Dendritic cell treated with granulocyte-macrophage colony-stimulating factor and Interleukin-4, amounts not matched to agents 40 ng/mL and 50 ng/mL, for 4 days (primary cell): ENCODE data around the gene AGRN.

Experiments used
- H3K27ac Mint-ChIP-seq: one replicate; pipeline ENCODE4 v1.8.0; 2022; ENCODE audit warnings: mild to moderate bottlenecking, mixed read lengths
- H3K27me3 Mint-ChIP-seq: one replicate; pipeline ENCODE4 v1.8.0; 2022; ENCODE audit warnings: mild to moderate bottlenecking, mixed read lengths
- H3K36me3 Mint-ChIP-seq: one replicate; pipeline ENCODE4 v1.8.0; 2022; ENCODE audit warnings: low read depth, mixed read lengths
- H3K4me1 Mint-ChIP-seq: one replicate; pipeline ENCODE4 v1.8.0; 2022; ENCODE audit warnings: low read depth, mixed read lengths
- H3K4me3 Mint-ChIP-seq: one replicate; pipeline ENCODE4 v1.8.0; 2022; ENCODE audit warnings: mild to moderate bottlenecking, moderate library complexity, mixed read lengths
- H3K9me3 Mint-ChIP-seq: one replicate; pipeline ENCODE4 v1.8.0; 2022; ENCODE audit warnings: mixed read lengths
- intact Hi-C: fragments of 100-400 bp; cut with micrococcal nuclease; formaldehyde crosslinking; loops from one replicate; pipeline ENCODE4 v1.15.0; 2022

The AGRN gene

GRCh38 chr1:1037366-1038327, 17.7 kb downstream of the AGRN start:
- Mint-ChIP-seq H3K27ac (peak overlapping the region; percentile 11), H3K9me3 (no peaks in the 10 kb centered on the region), H3K4me1 (peaks cover 39% of the 10 kb centered on the region), H3K27me3 (peaks cover 80% of the 10 kb centered on the region), H3K4me3 (no peak overlapping the region), H3K36me3 (peaks cover 35% of the 10 kb centered on the region)
- intact Hi-C loops = no loop called here

- H3K9me3 Mint-ChIP-seq = no peaks in the 10 kb centered on the region
- H3K4me1 Mint-ChIP-seq = peaks cover 38% of the 10 kb centered on the region
- peak overlapping the region; percentile 50 for H3K4me3 Mint-ChIP-seq
- peaks cover 83% of the 10 kb centered on the region for H3K27me3 Mint-ChIP-seq
- peak overlapping the region; percentile 11 for H3K27ac Mint-ChIP-seq
- intact Hi-C loops = no loop called here
- peaks cover 45% of the 10 kb centered on the region for H3K36me3 Mint-ChIP-seq
Measured at GRCh38 chr1:1038694-1039093, 18.8 kb downstream of the AGRN start.

GRCh38 chr1:1039145-1039910, 19.4 kb downstream of the AGRN start:
- Mint-ChIP-seq H3K27ac (peak overlapping the region; percentile 11), H3K9me3 (no peaks in the 10 kb centered on the region), H3K27me3 (peaks cover 79% of the 10 kb centered on the region), H3K4me1 (peaks cover 38% of the 10 kb centered on the region), H3K36me3 (peaks cover 52% of the 10 kb centered on the region), H3K4me3 (peak overlapping the region; percentile 59)
- intact Hi-C loops = no loop called here

GRCh38 chr1:1040004-1040991, 20.4 kb downstream of the AGRN start:
- H3K36me3 Mint-ChIP-seq = peaks cover 57% of the 10 kb centered on the region
- intact Hi-C loops = no loop called here
- H3K27ac Mint-ChIP-seq = peak overlapping the region; percentile 11
- peak overlapping the region; percentile 59 for H3K4me3 Mint-ChIP-seq
- peaks cover 36% of the 10 kb centered on the region for H3K4me1 Mint-ChIP-seq
- H3K27me3 Mint-ChIP-seq = peaks cover 70% of the 10 kb centered on the region
- no peaks in the 10 kb centered on the region for H3K9me3 Mint-ChIP-seq

GRCh38 chr1:1041092-1041523, 21.2 kb downstream of the AGRN start:
- Mint-ChIP-seq H3K9me3 (no peaks in the 10 kb centered on the region), H3K36me3 (peaks cover 57% of the 10 kb centered on the region), H3K27ac (no peak overlapping the region), H3K4me1 (peaks cover 28% of the 10 kb centered on the region), H3K27me3 (peaks cover 62% of the 10 kb centered on the region), H3K4me3 (no peak overlapping the region)
- intact Hi-C loops = no loop called here

GRCh38 chr1:1041873-1042272, 22.0 kb downstream of the AGRN start:
- intact Hi-C loops = no loop called here
- H3K27me3 Mint-ChIP-seq = peaks cover 54% of the 10 kb centered on the region
- H3K27ac Mint-ChIP-seq = no peak overlapping the region
- H3K4me1 Mint-ChIP-seq = peaks cover 28% of the 10 kb centered on the region
- no peak overlapping the region for H3K4me3 Mint-ChIP-seq
- H3K36me3 Mint-ChIP-seq = peaks cover 57% of the 10 kb centered on the region
- H3K9me3 Mint-ChIP-seq = no peaks in the 10 kb centered on the region

GRCh38 chr1:1042835-1043234, 22.9 kb downstream of the AGRN start:
- Mint-ChIP-seq H3K27me3 (peaks cover 45% of the 10 kb centered on the region), H3K4me3 (peak overlapping the region; percentile 20), H3K4me1 (peaks cover 26% of the 10 kb centered on the region), H3K27ac (no peak overlapping the region), H3K36me3 (peaks cover 66% of the 10 kb centered on the region), H3K9me3 (no peaks in the 10 kb centered on the region)
- intact Hi-C loops = no loop called here

GRCh38 chr1:1043411-1043810, 23.5 kb downstream of the AGRN start:
- H3K4me1 Mint-ChIP-seq = peaks cover 20% of the 10 kb centered on the region
- peaks cover 39% of the 10 kb centered on the region for H3K27me3 Mint-ChIP-seq
- H3K4me3 Mint-ChIP-seq = no peak overlapping the region
- H3K27ac Mint-ChIP-seq = no peak overlapping the region
- intact Hi-C loops = no loop called here
- peaks cover 72% of the 10 kb centered on the region for H3K36me3 Mint-ChIP-seq
- no peaks in the 10 kb centered on the region for H3K9me3 Mint-ChIP-seq

- H3K36me3 Mint-ChIP-seq = peaks cover 74% of the 10 kb centered on the region
- H3K9me3 Mint-ChIP-seq = no peaks in the 10 kb centered on the region
- no peak overlapping the region for H3K27ac Mint-ChIP-seq
- intact Hi-C loops = no loop called here
- peaks cover 15% of the 10 kb centered on the region for H3K4me1 Mint-ChIP-seq
- peaks cover 34% of the 10 kb centered on the region for H3K27me3 Mint-ChIP-seq
- no peak overlapping the region for H3K4me3 Mint-ChIP-seq
Measured at GRCh38 chr1:1043921-1044320, 24.0 kb downstream of the AGRN start.

- H3K36me3 Mint-ChIP-seq = peaks cover 79% of the 10 kb centered on the region
- no peak overlapping the region for H3K27ac Mint-ChIP-seq
- H3K27me3 Mint-ChIP-seq = peaks cover 28% of the 10 kb centered on the region
- intact Hi-C loops = no loop called here
- no peak overlapping the region for H3K4me3 Mint-ChIP-seq
- H3K9me3 Mint-ChIP-seq = no peaks in the 10 kb centered on the region
- H3K4me1 Mint-ChIP-seq = peaks cover 8% of the 10 kb centered on the region
Measured at GRCh38 chr1:1044455-1045078, 24.6 kb downstream of the AGRN start.

GRCh38 chr1:1045129-1045528, 25.2 kb downstream of the AGRN start:
- Mint-ChIP-seq H3K27ac (no peak overlapping the region), H3K36me3 (peaks cover 83% of the 10 kb centered on the region), H3K4me1 (peaks cover 3% of the 10 kb centered on the region), H3K9me3 (no peaks in the 10 kb centered on the region), H3K4me3 (no peak overlapping the region), H3K27me3 (peaks cover 22% of the 10 kb centered on the region)
- intact Hi-C loops = no loop called here

- Mint-ChIP-seq H3K36me3 (peaks cover 93% of the 10 kb centered on the region), H3K4me3 (no peak overlapping the region), H3K9me3 (no peaks in the 10 kb centered on the region), H3K27me3 (peaks cover 16% of the 10 kb centered on the region), H3K4me1 (no peaks in the 10 kb centered on the region), H3K27ac (no peak overlapping the region)
- intact Hi-C loops = no loop called here
Measured at GRCh38 chr1:1046243-1046642, 26.3 kb downstream of the AGRN start.

GRCh38 chr1:1046767-1047166, 26.8 kb downstream of the AGRN start:
- H3K27ac Mint-ChIP-seq = no peak overlapping the region
- no peaks in the 10 kb centered on the region for H3K9me3 Mint-ChIP-seq

More at GRCh38 chr1:1046767-1047166, 26.8 kb downstream of the AGRN start:
- peaks cover 13% of the 10 kb centered on the region for H3K27me3 Mint-ChIP-seq
- peaks cover 93% of the 10 kb centered on the region for H3K36me3 Mint-ChIP-seq
- intact Hi-C loops = no loop called here
- H3K4me3 Mint-ChIP-seq = no peak overlapping the region
- no peaks in the 10 kb centered on the region for H3K4me1 Mint-ChIP-seq
